ENCODE results near the gene NECAB2.

Gene NECAB2

DNA sequence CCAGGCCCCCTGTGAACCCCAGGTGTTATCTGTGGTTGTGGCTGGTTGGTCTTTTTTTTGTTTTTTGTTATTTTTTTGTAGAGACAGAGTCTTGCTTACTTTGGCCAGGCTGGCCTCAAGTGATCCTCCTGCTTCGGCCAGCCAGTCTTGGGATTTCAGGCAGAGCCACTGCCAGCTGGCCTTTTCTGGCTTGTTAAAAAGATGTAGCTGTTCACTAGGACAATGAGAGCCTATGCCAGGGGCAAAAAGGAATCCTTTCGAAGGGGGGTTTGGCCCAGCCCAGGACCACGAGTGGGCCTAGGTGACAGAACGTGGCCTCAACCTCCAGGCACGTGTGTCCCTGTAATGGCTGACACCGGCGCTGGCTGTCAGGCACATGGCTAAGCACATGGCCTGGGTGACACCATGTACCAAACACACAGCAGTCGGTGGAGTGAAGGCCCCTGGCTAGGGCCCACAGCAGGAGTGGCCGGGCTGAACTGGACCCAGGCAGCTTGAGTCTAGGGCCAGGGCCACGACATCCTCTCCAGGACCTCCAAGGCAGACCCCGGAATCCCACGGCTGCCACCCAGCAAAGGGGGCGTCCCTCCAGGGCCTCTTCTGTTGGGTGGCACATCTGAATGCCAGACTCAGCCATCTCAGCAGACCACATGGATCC, 81.5 kb downstream of the NECAB2 start:
- H3K4me3 ChIP-seq (ENCODE audit: low read depth, low read length): no peak overlapping the region
- TF ChIP-seq, protein P1, sequence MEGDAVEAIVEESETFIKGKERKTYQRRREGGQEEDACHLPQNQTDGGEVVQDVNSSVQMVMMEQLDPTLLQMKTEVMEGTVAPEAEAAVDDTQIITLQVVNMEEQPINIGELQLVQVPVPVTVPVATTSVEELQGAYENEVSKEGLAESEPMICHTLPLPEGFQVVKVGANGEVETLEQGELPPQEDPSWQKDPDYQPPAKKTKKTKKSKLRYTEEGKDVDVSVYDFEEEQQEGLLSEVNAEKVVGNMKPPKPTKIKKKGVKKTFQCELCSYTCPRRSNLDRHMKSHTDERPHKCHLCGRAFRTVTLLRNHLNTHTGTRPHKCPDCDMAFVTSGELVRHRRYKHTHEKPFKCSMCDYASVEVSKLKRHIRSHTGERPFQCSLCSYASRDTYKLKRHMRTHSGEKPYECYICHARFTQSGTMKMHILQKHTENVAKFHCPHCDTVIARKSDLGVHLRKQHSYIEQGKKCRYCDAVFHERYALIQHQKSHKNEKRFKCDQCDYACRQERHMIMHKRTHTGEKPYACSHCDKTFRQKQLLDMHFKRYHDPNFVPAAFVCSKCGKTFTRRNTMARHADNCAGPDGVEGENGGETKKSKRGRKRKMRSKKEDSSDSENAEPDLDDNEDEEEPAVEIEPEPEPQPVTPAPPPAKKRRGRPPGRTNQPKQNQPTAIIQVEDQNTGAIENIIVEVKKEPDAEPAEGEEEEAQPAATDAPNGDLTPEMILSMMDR (conservative IDR thresholded peaks at IDR 0.05; ENCODE audit: low read depth, low read length): no peak
- no peak for DNase-seq (ENCODE audit: low read depth)

DNA sequence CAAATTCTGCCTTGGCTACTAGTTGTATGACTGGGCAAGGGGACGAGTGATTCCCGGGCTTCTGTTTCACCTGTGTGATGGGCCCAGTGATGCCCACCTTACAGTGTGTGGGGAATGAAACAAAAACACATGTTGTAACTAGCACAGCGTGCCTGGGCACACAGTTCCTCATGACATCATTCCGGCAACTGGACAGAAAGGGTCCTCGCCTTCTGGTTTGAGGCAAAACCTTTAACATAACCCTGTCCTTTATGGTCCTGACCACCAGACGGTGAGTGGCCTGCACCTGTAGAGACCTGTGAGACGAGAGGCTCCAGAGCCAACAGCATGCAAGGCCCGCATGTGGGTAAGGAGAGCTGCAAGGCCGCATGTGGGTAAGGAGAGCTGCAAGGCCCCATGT, 82.3 kb downstream of the NECAB2 start:
- TF ChIP-seq, protein P1 (conservative IDR thresholded peaks at IDR 0.05; ENCODE audit: low read depth, low read length): no peak
- no peak for DNase-seq (ENCODE audit: low read depth)

DNA sequence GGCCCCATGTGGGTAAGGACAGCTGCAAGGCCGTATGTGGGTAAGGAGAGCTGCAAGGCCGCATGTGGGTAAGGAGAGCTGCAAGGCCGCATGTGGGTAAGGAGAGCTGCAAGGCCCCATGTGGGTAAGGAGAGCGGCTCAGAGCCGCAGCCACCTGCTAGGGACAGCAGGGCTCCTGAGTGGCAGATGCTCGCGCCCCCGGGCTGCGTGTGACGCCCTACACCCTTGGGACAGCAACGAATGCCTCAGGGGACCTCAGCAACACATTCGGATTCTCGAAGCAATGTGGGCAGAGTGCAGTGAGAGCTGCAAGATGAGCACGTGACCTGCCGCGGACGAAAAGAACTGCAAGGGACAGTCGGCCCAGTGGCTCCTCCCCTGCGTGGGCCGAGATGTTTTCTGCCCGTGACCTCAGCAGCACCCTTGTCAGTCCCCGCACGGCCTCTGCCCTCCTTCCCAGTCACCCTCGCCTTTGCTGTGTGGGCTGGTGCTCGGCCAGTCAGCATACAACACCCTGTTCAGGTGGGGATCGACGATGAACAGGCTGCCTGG, 84.1 kb downstream of the NECAB2 start:
- TF ChIP-seq, protein P1 (conservative IDR thresholded peaks at IDR 0.05; ENCODE audit: low read depth, low read length): no peak
- H3K4me3 ChIP-seq (ENCODE audit: low read depth, low read length): no peak overlapping the region
- no peak for DNase-seq (ENCODE audit: low read depth)

More for the DNA sequence above, 82.3 kb downstream of the NECAB2 start:
- H3K4me3 ChIP-seq (ENCODE audit: low read depth, low read length): no peak overlapping the region
